Epithelial cell of alveolus of lung (primary cell): ENCODE measurements around the gene PTGDR2. TPM values are rescaled to one million over a fixed set of nuclear protein-coding genes. Genes with fewer than 3 reads are reported as not detected.

ENCODE experiments used
- total RNA-seq: library from RNA; depleted of rRNA; stranded (reverse); fragments of >200 nt; gene quantifications from 2 replicates; pipeline ENCODE4 v1.2.1, GENCODE V29; 2015

Gene PTGDR2
- 2.5 and 6.8 TPM in 2 replicates for total RNA-seq

GRCh38 chr11:60855726-60856633, at the start of gene PTGDR2:
Gene PTGDR2, minus strand, starts transcription at chr11:60855950. Its CDS starts 2,228 bp downstream, at chr11:60853722.

GRCh38 chr11:60866911-60867870, 11.4 kb upstream of the PTGDR2 start, which contains the start of gene ZP1:
Gene ZP1, plus strand, starts transcription at chr11:60867542. Its CDS starts 20 bp downstream, at chr11:60867562.

GRCh38 chr11:60841797-60842667, 13.7 kb downstream of the PTGDR2 start, which contains the start of gene CCDC86:
Gene CCDC86, plus strand, starts transcription at chr11:60842113. Its CDS starts 12 bp downstream, at chr11:60842125.

Other genes starting within 250 kb of the PTGDR2 start
- gene MS4A8, start 156.3 kb downstream of the PTGDR2 start, total RNA-seq, result not detected in 2 replicates
- gene MS4A18, start 131.2 kb downstream of the PTGDR2 start, total RNA-seq, result not detected in 2 replicates
- gene MS4A15, start 99.1 kb downstream of the PTGDR2 start, total RNA-seq, result not detected in 2 replicates
- not detected in 2 replicates for gene MS4A10, start 70.6 kb downstream of the PTGDR2 start, total RNA-seq
- gene CCDC86, start 13.8 kb downstream of the PTGDR2 start, total RNA-seq, result 23.6 and 31.4 TPM in 2 replicates
- gene ZP1, start 11.6 kb upstream of the PTGDR2 start, total RNA-seq, result 1.6 and 3.1 TPM in 2 replicates
- gene PRPF19, start 50.6 kb upstream of the PTGDR2 start, total RNA-seq, result 80.9 and 82.1 TPM in 2 replicates
- 69.9 and 76.4 TPM in 2 replicates for gene TMEM109, start 58.2 kb upstream of the PTGDR2 start, total RNA-seq
- 127 and 158 TPM in 2 replicates for gene TMEM132A, start 68.5 kb upstream of the PTGDR2 start, total RNA-seq
- gene SLC15A3, start 96.2 kb upstream of the PTGDR2 start, total RNA-seq, result 8.5 and 9.2 TPM in 2 replicates
- not detected in 2 replicates for gene CD6, start 115.7 kb upstream of the PTGDR2 start, total RNA-seq
- gene CD5, start 246.5 kb upstream of the PTGDR2 start, total RNA-seq, result not detected in 2 replicates